K562 (cell line): Measurements from ENCODE around the gene CLTA. TPM values are rescaled to one million over a fixed set of nuclear protein-coding genes. Genes with fewer than 3 reads are reported as not detected.

ENCODE experiments used
- GABPA ChIP-seq: fragments of 200-800 bp; sonication (Bioruptor generic); conservative IDR thresholded peaks from 2 replicates; pipeline ENCODE4 v1.6.1; 2016; ENCODE audit warnings: low read depth, missing genetic modification characterization, missing compliant biosample characterization
- NUFIP1 ChIP-seq: fragments of 450-650 bp; IDR thresholded peaks from 2 replicates; pipeline ENCODE4 v1.6.1; 2018; ENCODE audit not compliant: partially characterized antibody
- SMAD3 ChIP-seq: fragments of 450-650 bp; formaldehyde crosslinking; conservative IDR thresholded peaks from 2 replicates; pipeline ENCODE4 v1.4.0; 2020; ENCODE audit warnings: mild to moderate bottlenecking
- ZNF444 ChIP-seq: fragments of 250-450 bp; sonication (Bioruptor Pico); IDR thresholded peaks from 2 replicates; pipeline ENCODE4 v1.4.0; 2020; ENCODE audit warnings: mild to moderate bottlenecking, moderate library complexity
- polyA plus RNA-seq, 8 experiments: library from polyadenylated mRNA; depleted of rRNA in 4 of 8; stranded (reverse) in 5 of 8; unstranded in 3 of 8; fragments of >200 nt; fragmentation: Nextera tagmentation in 2 of 8; fragmentation: Illumina TruSeq in 1 of 8; extraction: Ambion mirVana in 2 of 8; extraction: Trizol in 1 of 8; gene quantifications; 2 replicates each; pipeline versions ENCODE4 v1.2.1 to v1.2.3, GENCODE V29; 2011 to 2014; ENCODE audit warnings: inconsistent platforms in 1 of 8, missing spikeins in 1 of 8
- total RNA-seq, 7 experiments: library from RNA; depleted of rRNA in 6 of 7; stranded (reverse); fragments of >200 nt in 6 of 7; fragmentation: Illumina TruSeq in 2 of 7; extraction: Trizol in 2 of 7; gene quantifications; 2 replicates each; pipeline versions ENCODE4 v1.2.1 to v1.2.3, GENCODE V29; 2011 to 2021; ENCODE audit warnings: low replicate concordance in 1 of 7
- TF ChIP-seq, protein P1 (sequence below): fragments of 200-600 bp; sonication (generic); IDR thresholded peaks from one replicate; pipeline ENCODE4 v1.6.1; 2012; ENCODE audit warnings: mild to moderate bottlenecking, low read depth, low read length, inconsistent platforms
- TF ChIP-seq, protein P2 (sequence below): IDR thresholded peaks from 3 replicates; pipeline ENCODE4 v1.6.1; 2011; ENCODE audit warnings: borderline replicate concordance, mild to moderate bottlenecking, moderate library complexity; ENCODE audit not compliant: insufficient read length; ENCODE audit errors: extremely low read depth
- TF ChIP-seq, protein P3 (sequence below): sonication (generic); formaldehyde crosslinking; IDR thresholded peaks from 2 replicates; pipeline ENCODE4 v1.5.0; 2020; ENCODE audit warnings: missing genetic modification reagents
- TF ChIP-seq, protein P4 (sequence below): fragments of 450-650 bp; formaldehyde crosslinking; IDR thresholded peaks from 2 replicates; pipeline ENCODE4 v1.4.0; 2020; ENCODE audit warnings: mild to moderate bottlenecking, moderate library complexity

CLTA gene
- total and polyA plus RNA-seq, 9 of the 15 experiments (the other 6 are each of a cell fraction or from before 2014, with no cell fraction given): 37.8 to 219 (median 144) TPM

DNA sequence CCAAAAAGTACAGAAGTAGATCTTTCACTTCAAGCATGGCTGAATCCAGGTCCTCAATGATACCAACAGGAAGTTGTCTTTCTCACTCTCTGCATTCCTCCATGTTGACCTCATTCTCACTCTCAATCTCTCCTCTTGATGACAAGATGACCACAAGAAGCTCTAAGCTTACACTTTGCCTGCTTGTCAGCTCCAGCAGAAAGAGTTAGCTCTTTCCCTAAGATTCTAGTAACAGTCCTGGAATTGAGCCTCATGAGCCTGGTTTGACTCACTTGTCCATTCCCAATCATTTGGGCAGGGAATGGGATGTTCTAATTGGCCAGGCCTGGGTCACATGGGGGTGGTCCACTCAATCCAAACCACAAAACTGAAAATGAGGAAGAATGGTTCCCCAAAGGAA is 3.3 kb upstream of the CLTA start (continued):
- TF ChIP-seq, protein P1, sequence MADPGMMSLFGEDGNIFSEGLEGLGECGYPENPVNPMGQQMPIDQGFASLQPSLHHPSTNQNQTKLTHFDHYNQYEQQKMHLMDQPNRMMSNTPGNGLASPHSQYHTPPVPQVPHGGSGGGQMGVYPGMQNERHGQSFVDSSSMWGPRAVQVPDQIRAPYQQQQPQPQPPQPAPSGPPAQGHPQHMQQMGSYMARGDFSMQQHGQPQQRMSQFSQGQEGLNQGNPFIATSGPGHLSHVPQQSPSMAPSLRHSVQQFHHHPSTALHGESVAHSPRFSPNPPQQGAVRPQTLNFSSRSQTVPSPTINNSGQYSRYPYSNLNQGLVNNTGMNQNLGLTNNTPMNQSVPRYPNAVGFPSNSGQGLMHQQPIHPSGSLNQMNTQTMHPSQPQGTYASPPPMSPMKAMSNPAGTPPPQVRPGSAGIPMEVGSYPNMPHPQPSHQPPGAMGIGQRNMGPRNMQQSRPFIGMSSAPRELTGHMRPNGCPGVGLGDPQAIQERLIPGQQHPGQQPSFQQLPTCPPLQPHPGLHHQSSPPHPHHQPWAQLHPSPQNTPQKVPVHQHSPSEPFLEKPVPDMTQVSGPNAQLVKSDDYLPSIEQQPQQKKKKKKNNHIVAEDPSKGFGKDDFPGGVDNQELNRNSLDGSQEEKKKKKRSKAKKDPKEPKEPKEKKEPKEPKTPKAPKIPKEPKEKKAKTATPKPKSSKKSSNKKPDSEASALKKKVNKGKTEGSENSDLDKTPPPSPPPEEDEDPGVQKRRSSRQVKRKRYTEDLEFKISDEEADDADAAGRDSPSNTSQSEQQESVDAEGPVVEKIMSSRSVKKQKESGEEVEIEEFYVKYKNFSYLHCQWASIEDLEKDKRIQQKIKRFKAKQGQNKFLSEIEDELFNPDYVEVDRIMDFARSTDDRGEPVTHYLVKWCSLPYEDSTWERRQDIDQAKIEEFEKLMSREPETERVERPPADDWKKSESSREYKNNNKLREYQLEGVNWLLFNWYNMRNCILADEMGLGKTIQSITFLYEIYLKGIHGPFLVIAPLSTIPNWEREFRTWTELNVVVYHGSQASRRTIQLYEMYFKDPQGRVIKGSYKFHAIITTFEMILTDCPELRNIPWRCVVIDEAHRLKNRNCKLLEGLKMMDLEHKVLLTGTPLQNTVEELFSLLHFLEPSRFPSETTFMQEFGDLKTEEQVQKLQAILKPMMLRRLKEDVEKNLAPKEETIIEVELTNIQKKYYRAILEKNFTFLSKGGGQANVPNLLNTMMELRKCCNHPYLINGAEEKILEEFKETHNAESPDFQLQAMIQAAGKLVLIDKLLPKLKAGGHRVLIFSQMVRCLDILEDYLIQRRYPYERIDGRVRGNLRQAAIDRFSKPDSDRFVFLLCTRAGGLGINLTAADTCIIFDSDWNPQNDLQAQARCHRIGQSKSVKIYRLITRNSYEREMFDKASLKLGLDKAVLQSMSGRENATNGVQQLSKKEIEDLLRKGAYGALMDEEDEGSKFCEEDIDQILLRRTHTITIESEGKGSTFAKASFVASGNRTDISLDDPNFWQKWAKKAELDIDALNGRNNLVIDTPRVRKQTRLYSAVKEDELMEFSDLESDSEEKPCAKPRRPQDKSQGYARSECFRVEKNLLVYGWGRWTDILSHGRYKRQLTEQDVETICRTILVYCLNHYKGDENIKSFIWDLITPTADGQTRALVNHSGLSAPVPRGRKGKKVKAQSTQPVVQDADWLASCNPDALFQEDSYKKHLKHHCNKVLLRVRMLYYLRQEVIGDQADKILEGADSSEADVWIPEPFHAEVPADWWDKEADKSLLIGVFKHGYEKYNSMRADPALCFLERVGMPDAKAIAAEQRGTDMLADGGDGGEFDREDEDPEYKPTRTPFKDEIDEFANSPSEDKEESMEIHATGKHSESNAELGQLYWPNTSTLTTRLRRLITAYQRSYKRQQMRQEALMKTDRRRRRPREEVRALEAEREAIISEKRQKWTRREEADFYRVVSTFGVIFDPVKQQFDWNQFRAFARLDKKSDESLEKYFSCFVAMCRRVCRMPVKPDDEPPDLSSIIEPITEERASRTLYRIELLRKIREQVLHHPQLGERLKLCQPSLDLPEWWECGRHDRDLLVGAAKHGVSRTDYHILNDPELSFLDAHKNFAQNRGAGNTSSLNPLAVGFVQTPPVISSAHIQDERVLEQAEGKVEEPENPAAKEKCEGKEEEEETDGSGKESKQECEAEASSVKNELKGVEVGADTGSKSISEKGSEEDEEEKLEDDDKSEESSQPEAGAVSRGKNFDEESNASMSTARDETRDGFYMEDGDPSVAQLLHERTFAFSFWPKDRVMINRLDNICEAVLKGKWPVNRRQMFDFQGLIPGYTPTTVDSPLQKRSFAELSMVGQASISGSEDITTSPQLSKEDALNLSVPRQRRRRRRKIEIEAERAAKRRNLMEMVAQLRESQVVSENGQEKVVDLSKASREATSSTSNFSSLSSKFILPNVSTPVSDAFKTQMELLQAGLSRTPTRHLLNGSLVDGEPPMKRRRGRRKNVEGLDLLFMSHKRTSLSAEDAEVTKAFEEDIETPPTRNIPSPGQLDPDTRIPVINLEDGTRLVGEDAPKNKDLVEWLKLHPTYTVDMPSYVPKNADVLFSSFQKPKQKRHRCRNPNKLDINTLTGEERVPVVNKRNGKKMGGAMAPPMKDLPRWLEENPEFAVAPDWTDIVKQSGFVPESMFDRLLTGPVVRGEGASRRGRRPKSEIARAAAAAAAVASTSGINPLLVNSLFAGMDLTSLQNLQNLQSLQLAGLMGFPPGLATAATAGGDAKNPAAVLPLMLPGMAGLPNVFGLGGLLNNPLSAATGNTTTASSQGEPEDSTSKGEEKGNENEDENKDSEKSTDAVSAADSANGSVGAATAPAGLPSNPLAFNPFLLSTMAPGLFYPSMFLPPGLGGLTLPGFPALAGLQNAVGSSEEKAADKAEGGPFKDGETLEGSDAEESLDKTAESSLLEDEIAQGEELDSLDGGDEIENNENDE: no peak
- TF ChIP-seq, protein P2, sequence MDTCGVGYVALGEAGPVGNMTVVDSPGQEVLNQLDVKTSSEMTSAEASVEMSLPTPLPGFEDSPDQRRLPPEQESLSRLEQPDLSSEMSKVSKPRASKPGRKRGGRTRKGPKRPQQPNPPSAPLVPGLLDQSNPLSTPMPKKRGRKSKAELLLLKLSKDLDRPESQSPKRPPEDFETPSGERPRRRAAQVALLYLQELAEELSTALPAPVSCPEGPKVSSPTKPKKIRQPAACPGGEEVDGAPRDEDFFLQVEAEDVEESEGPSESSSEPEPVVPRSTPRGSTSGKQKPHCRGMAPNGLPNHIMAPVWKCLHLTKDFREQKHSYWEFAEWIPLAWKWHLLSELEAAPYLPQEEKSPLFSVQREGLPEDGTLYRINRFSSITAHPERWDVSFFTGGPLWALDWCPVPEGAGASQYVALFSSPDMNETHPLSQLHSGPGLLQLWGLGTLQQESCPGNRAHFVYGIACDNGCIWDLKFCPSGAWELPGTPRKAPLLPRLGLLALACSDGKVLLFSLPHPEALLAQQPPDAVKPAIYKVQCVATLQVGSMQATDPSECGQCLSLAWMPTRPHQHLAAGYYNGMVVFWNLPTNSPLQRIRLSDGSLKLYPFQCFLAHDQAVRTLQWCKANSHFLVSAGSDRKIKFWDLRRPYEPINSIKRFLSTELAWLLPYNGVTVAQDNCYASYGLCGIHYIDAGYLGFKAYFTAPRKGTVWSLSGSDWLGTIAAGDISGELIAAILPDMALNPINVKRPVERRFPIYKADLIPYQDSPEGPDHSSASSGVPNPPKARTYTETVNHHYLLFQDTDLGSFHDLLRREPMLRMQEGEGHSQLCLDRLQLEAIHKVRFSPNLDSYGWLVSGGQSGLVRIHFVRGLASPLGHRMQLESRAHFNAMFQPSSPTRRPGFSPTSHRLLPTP: no peak
- TF ChIP-seq GABPA (tag) (0 out of 2 replicates have a peak, but pooled peaks have one; percentile 29), ZNF444 (CRISPR knock-in tag) (no peak), NUFIP1 (no peak), SMAD3 (CRISPR knock-in tag) (no peak)
- TF ChIP-seq, protein P3, sequence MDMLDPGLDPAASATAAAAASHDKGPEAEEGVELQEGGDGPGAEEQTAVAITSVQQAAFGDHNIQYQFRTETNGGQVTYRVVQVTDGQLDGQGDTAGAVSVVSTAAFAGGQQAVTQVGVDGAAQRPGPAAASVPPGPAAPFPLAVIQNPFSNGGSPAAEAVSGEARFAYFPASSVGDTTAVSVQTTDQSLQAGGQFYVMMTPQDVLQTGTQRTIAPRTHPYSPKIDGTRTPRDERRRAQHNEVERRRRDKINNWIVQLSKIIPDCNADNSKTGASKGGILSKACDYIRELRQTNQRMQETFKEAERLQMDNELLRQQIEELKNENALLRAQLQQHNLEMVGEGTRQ (CRISPR knock-in tag): peak; percentile 60
- TF ChIP-seq, protein P4, sequence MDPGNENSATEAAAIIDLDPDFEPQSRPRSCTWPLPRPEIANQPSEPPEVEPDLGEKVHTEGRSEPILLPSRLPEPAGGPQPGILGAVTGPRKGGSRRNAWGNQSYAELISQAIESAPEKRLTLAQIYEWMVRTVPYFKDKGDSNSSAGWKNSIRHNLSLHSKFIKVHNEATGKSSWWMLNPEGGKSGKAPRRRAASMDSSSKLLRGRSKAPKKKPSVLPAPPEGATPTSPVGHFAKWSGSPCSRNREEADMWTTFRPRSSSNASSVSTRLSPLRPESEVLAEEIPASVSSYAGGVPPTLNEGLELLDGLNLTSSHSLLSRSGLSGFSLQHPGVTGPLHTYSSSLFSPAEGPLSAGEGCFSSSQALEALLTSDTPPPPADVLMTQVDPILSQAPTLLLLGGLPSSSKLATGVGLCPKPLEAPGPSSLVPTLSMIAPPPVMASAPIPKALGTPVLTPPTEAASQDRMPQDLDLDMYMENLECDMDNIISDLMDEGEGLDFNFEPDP (CRISPR knock-in tag): no peak
